ENCODE measurements around the gene RPS15. TPM values are rescaled to one million over a fixed set of nuclear protein-coding genes. Genes with fewer than 3 reads are reported as not detected.

Gene RPS15
- total RNA-seq, 1 experiment from 2014 or later: 1,862 TPM

DNA sequence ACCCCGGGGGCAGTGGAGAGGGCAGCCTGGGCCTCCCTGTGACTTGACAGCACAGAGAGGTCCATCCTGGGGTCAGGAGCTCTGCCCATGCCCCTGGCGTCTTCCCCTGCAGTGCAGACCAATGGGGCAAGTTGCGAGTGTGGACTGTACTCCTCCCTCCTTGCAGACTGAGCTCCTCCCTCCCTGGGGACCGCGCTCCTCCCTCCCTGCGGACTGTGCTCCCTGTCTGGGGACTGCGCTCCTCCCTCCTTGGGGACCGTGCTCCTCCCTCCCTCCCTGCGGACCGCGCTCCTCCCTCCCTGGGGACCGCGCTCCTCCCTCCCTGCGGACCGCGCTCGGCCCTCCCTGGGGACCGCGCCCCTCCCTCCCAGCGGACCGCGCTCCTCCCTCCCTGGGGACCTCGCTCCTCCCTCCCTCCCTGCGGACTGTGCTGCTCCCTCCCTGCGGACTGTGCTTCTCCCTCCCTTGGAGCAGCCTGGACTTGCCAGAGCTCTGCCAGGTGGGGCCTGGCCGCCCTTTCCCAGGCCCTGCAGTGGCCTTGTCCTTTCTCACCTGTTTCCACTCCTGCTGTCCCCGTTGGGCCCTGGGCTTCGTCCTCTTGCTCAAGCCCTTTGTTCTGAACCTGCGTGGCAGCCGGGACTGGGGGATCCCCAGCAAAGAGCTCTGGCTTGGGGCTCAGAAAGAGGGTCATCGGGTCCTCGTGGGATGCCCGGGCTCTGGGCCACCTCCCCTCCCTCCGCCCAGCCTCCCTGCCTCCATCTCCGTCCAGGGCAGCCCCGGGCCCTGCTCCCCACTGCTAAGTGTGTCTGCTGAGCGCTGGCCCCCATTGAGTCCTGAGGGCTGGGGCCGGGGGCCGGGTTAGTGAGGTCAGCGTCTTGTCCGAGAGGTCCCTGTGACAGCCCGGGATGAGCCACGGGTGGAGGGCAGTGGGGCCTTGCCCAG lies 43.7 kb upstream of the RPS15 start:
- POLR2A ChIA-PET: no interaction called here
- Histone ChIP-seq H3K9me2 (ENCODE audit: insufficient read depth) (no peaks in the 10 kb centered on the region), H3K27me3 (ENCODE audit: insufficient read depth, low read length) (no peaks in the 10 kb centered on the region), H3K9me3 (ENCODE audit: control insufficient read depth in 1 of 2, insufficient read depth in 1 of 2, low read depth in 1 of 2, low read length in 2 of 2) (no peaks in the 10 kb centered on the region), H3K9ac (ENCODE audit: low read length) (no peak overlapping the region), H4K20me1 (ENCODE audit: insufficient read depth) (no peaks in the 10 kb centered on the region), H2AFZ (ENCODE audit: low read depth, low read length, poor library complexity, severe bottlenecking) (no peak overlapping the region), H3K79me2 (ENCODE audit: insufficient read depth, low read length) (no peaks in the 10 kb centered on the region), H3K36me3 (ENCODE audit: control insufficient read depth in 1 of 2, insufficient read depth in 2 of 2, low read length in 2 of 2) (peaks cover 2 to 10% of the 10 kb centered on the region in 2 experiments; a peak in 2 of 4 replicates), H3K4me3 (replicated peaks in 1 of 2; ENCODE audit: low read depth in 1 of 2, low read length in 2 of 2) (no peak overlapping the region), H3K4me1 (ENCODE audit: control insufficient read depth in 1 of 2, insufficient read depth in 2 of 2, low read length in 2 of 2) (peaks cover 2 to 19% of the 10 kb centered on the region in 2 experiments; a peak in 2 of 4 replicates), H3K4me2 (ENCODE audit: low read length) (no peak overlapping the region), H3K27ac (ENCODE audit: low read depth, low read length) (no peak overlapping the region)
- TF ChIP-seq, protein P1, sequence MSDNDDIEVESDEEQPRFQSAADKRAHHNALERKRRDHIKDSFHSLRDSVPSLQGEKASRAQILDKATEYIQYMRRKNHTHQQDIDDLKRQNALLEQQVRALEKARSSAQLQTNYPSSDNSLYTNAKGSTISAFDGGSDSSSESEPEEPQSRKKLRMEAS (IDR thresholded peaks at IDR 0.05): no peak
- CTCF ChIA-PET: no interaction called here
- BruUV-seq (replicated peaks): no TSS peak
- peak; percentile 12; the same call in 1 of the 2 replicates for ATAC-seq
- intact Hi-C loops (cut with micrococcal nuclease): no loop called here
- RAD21 ChIA-PET (ENCODE audit: low non-redundant PET in 1 of 2, low total read pairs in 2 of 2, uncharacterized antibody in 2 of 2, unreplicated experiment in 2 of 2): interaction anchor here in 1 of 2 experiments (0.7 kb wide), 1 partner anchor 115 kb away, joined by 3 read pairs; no protein-coding TSS in a partner anchor
- DNase-seq (ENCODE audit: low read depth, low spot score): no peak

DNA sequence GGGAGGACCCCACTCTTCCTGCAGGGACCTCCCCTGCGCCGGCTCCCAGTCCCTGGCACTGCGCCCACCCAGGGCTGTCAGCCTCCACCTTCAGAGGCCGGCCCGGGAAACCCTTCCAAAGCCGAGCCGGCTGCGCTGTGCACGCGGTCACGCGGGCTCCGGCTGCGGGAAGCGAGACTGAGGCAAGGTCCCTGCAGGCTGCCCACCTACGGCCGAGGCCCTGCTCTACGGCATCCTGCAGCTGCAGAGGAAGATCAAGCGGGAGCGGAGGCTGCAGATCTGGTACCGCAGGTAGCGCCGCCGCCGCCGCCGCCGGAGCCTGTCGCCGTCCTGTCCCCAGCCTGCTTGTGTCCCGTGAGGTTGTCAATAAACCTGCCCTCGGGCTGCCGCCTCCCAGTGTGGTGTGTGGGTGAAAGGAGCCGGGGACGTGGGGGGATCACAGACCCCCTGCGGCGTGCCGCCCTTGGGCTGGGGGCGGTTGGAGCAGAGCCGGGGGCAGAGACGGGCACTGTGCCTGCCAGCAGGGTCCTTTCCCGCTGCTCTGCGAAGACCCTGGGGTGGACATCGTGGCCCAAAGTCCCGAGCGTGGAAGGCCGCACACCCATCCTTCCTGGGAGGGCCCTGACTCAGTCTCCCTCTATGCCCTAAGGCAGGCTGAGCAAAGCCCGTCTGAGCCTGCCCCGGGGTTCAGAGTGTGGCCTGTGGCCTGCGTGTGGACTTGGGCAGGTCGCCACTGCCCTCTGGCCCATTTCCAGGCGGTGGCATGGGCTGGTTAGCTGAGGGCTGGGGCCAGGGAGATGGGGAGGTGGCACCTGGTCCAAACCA lies 42.8 kb upstream of the RPS15 start:
- Histone ChIP-seq H4K20me1 (ENCODE audit: insufficient read depth) (no peaks in the 10 kb centered on the region), H3K79me2 (ENCODE audit: insufficient read depth, low read length) (peaks cover 7% of the 10 kb centered on the region; the same call in 1 of the 2 replicates), H2AFZ (ENCODE audit: low read depth, low read length, poor library complexity, severe bottlenecking) (no peak overlapping the region), H3K9me2 (ENCODE audit: insufficient read depth) (no peaks in the 10 kb centered on the region), H3K36me3 (ENCODE audit: control insufficient read depth in 1 of 2, insufficient read depth in 2 of 2, low read length in 2 of 2) (peaks cover 2 to 12% of the 10 kb centered on the region in 2 experiments; a peak in 2 of 4 replicates), H3K4me3 (replicated peaks in 1 of 2; ENCODE audit: low read depth in 1 of 2, low read length in 2 of 2) (no peak overlapping the region), H3K27me3 (ENCODE audit: insufficient read depth, low read length) (no peaks in the 10 kb centered on the region), H3K9me3 (ENCODE audit: control insufficient read depth in 1 of 2, insufficient read depth in 1 of 2, low read depth in 1 of 2, low read length in 2 of 2) (no peaks in the 10 kb centered on the region), H3K27ac (ENCODE audit: low read depth, low read length) (peak overlapping the region; percentile 2; the same call in 1 of the 2 replicates), H3K4me2 (ENCODE audit: low read length) (0 out of 2 replicates have a peak overlapping the region, but pooled peaks have one; percentile 23), H3K4me1 (ENCODE audit: control insufficient read depth in 1 of 2, insufficient read depth in 2 of 2, low read length in 2 of 2) (peaks cover 2 to 28% of the 10 kb centered on the region in 2 experiments; a peak in 2 of 4 replicates), H3K9ac (ENCODE audit: low read length) (no peak overlapping the region)
- intact Hi-C loops (cut with micrococcal nuclease): no loop called here
- DNase-seq (ENCODE audit: low read depth, low spot score) (no peak), ATAC-seq (peak; percentile 8)
- TF ChIP-seq POLR2AphosphoS5 (IDR thresholded peaks at IDR 0.05; ENCODE audit: low read depth, low read length) (no peak; the same call in 1 of the 2 replicates), POLR2A (IDR thresholded peaks at IDR 0.05; ENCODE audit: borderline replicate concordance, extremely low read depth, insufficient read depth, insufficient read length) (peak; percentile 28), ZFX (IDR thresholded peaks at IDR 0.05) (0 out of 2 replicates have a peak, but pooled peaks have one; percentile 12)
- ChIA-PET POLR2A (no interaction called here), RAD21 (ENCODE audit: low non-redundant PET in 1 of 2, low total read pairs in 2 of 2, uncharacterized antibody in 2 of 2, unreplicated experiment in 2 of 2) (no interaction called here), CTCF (no interaction called here)
- BruUV-seq (replicated peaks): no TSS peak
